GM18502 (cell line): ENCODE results near the gene BCL2L15.
A peak's percentile ranks its signal among the peaks of the same experiment; 100 is the strongest.

Experiments used
- ATAC-seq: cut with Tn5 transposase; IDR thresholded peaks from one replicate; pipeline ENCODE4 v1.9.1; 2021; ENCODE audit warnings: mild to moderate bottlenecking; ENCODE audit not compliant: unreplicated experiment, poor library complexity

The BCL2L15 gene

GRCh38 chr1:113912594-113913311 lies 25.4 kb upstream of the BCL2L15 start:
- ATAC-seq: no peak

- no peak for ATAC-seq
These were observed 18.1 kb upstream of the BCL2L15 start for GRCh38 chr1:113905435-113905861.

- ATAC-seq: peak; percentile 91
These were observed 17.5 kb upstream of the BCL2L15 start, which contains the start of the genes AP4B1 and DCLRE1B for GRCh38 chr1:113904674-113905434. Gene AP4B1, minus strand, starts transcription at chr1:113904799. Its CDS starts 82 bp downstream, at chr1:113904717. Gene DCLRE1B, plus strand, starts transcription at chr1:113905326. Its CDS starts 261 bp downstream, at chr1:113905587.

GRCh38 chr1:113904293-113904673 lies 16.9 kb upstream of the BCL2L15 start:
- peak; percentile 43 for ATAC-seq

- ATAC-seq: no peak
These were observed 16.3 kb upstream of the BCL2L15 start for GRCh38 chr1:113903501-113904292.

GRCh38 chr1:113901191-113901590 lies 13.8 kb upstream of the BCL2L15 start:
- ATAC-seq: no peak

- no peak for ATAC-seq
These were observed 11.7 kb upstream of the BCL2L15 start for GRCh38 chr1:113899111-113899510.

GRCh38 chr1:113898241-113898814 lies 10.9 kb upstream of the BCL2L15 start:
- ATAC-seq: no peak

- no peak for ATAC-seq
These were observed 8.6 kb upstream of the BCL2L15 start for GRCh38 chr1:113895961-113896360.

- no peak for ATAC-seq
These were observed 7.7 kb upstream of the BCL2L15 start for GRCh38 chr1:113895098-113895497.

GRCh38 chr1:113893267-113893666 lies 5.9 kb upstream of the BCL2L15 start:
- ATAC-seq: no peak

GRCh38 chr1:113891631-113892220 lies 4.3 kb upstream of the BCL2L15 start:
- ATAC-seq: no peak

GRCh38 chr1:113890816-113891215 lies 3.4 kb upstream of the BCL2L15 start:
- ATAC-seq: no peak

- ATAC-seq: no peak
These were observed 672 bp downstream of the BCL2L15 start for GRCh38 chr1:113886417-113887401.

- no peak for ATAC-seq
These were observed 5.7 kb downstream of the BCL2L15 start for GRCh38 chr1:113881661-113882060.

- ATAC-seq: no peak
These were observed 7.7 kb downstream of the BCL2L15 start for GRCh38 chr1:113879739-113880038.

GRCh38 chr1:113876176-113876575 lies 11.2 kb downstream of the BCL2L15 start:
- ATAC-seq: no peak

- no peak for ATAC-seq
These were observed 11.7 kb downstream of the BCL2L15 start for GRCh38 chr1:113875714-113876113.
